ENCODE data around the gene ACKR2.

- TF ChIP-seq CTCF (IDR thresholded peaks at IDR 0.05) (no peak), POLR2AphosphoS5 (IDR thresholded peaks at IDR 0.05) (no peak)
Observed at GRCh38 chr3:42886294-42886822, 77.1 kb downstream of the ACKR2 start.
